ENCODE results near the gene PPM1M.
"Not testable (repeated sequence)": the region's sequence is repeated elsewhere in the genome, so short reads cannot be mapped to it uniquely, and the experiment has no call there.

PPM1M gene

DNA sequence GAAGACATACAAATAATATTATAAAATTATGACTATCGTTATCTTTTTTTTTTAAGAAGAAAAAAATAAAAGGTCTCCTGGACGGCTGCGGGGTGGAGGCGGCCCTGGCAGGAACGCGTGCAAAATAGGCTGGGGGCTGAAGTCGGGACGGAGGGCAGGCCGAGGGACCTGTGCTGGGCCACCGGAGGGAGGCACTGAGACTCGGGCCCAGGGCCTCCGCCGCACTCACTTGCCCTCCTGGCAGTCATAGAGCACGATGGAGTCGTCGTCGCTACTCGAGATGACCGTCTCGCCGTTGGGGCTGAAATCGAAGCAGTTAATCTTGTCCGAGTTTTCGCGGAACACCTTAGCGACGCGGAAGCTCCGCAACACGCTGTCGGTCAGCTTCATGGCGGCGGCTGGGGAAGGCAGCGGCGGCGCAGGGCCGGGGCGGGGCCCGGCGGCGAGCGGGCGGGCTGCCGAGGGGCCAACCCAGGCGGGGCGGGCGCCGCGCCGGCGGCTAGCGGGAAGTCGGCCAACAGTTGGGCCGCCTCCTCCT, 32.5 kb downstream of the PPM1M start:
- DNase-seq = no peak

DNA sequence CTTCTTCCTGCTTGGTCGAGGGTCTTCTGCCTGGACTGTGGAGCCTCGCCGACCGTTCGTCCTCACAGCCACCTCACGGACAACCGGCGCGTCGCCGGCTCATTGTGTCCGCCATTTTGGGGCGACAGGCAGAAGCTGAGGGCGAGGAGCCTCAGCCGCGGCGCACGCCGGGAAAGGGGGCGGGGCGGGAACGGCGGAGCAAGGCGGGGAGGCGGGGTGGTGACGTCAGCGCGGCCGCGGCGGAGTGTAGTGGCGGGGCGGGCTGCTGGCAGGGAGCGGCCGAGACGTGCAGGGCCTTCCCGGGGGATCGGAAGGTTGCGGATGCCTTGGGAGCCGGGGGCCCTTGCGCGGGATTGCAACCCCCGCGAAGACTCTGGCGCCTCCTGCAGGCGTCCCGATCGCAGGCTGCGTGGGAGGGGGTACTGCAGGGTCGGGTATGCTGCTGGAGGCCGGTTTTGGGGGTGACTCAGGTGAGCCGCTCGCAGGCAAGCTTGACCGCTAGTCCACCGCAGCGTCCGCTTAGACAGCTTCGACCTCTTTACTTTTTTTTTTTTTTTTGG, 33.0 kb downstream of the PPM1M start, which contains the start of gene WDR82:
TSS of gene WDR82 (minus strand) at position 140 of the 560 bp plus-strand sequence. CDS start 288 bp downstream, outside the sequence.
- peak; percentile 94 for DNase-seq

DNA sequence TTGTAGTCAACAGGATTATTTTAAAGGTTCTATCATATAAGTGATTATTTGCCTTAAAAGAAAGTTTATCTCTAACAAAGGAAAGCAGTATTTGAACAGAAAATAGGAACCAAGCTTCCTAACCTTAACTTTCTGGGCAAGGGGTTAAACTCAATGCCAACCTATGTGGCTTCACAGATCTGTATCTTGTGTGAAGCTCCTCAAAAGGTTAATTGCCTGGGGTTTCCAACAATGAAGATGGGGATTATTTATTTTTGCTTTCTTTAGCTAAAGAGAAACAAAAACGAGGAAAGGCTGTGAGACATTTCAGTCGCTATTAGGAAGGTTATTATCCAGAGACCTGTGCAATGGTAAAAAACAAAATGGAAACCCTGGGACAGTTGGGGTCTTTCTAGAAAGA, 34.0 kb downstream of the PPM1M start:
- no peak for DNase-seq

DNA sequence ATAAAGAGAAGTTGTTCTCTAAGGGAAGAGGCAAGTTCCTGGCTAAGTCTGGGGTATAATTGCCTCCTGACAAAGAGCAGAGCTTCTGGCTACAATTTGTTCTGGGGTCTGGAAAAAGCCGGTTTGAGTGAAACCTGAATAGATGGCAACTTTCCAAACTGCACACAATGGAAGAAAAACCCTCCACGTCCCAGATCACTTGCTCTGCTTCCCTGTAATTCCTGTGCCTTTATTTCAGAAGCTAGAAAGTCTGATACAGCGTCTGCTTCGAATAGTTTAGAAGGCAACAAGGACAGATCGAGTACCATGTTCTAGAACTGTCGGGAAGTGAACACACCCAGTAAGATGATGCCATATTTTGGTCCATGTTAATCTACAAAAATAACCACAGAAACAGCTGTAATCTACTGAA, 34.5 kb downstream of the PPM1M start:
- peak; percentile 29 for DNase-seq

DNA sequence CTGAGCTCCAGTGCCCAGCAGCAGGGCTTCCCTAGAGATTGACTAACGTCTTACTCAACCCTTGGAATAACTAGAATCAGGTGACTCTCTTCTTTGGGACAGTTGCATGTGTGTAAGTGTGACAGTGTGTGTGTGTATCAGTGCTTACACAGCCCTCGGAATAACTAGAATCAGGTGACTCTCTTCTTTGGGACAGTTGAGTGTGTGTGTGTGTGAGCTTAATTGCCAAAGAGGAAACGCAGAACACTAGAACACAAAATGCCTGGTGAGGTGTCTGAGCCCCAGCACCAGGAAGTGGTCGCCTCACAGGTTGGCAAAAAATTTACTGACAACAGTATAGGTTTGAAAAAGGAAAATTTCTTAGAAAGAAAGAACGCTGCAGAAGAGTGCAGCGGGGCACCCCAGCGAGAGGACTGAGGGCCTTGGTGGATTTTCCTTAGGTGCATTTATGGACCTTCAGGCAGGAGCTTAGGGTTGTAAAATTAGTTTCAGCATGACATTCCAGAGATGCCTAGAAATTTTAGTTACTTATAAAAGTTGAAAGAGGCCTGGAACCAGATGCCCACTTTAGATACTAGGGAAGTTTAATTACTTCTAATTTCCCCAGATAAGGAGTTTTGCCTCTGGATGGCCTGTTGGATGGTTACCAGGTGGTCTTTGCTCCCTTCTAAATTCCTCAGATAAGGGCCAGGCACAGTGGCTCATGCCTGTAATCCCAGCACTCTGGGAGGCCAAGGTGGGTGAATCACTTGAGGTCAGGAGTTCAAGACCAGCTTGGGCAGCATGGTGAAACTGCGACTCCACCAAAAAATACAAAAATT, 36.6 kb downstream of the PPM1M start:
- no peak for DNase-seq

DNA sequence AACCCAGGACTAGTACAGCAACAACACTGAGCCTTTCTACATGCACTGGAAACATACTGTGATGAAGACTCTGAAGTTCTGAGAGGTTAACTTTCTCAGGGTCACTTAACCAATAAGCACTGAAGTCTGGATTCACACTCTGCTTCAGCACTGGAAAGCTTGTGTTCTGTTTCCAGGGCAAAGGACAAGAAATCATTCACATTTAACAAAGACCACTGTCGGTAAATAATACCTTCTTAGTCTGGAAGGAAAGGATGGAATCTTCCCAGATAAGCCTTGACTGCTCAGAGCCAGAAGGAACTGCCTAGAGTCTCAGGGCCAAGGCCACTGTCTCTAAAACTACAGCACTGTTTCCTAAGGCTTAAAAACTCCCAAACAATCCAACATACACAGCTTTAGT, 37.7 kb downstream of the PPM1M start:
- DNase-seq = no peak

DNA sequence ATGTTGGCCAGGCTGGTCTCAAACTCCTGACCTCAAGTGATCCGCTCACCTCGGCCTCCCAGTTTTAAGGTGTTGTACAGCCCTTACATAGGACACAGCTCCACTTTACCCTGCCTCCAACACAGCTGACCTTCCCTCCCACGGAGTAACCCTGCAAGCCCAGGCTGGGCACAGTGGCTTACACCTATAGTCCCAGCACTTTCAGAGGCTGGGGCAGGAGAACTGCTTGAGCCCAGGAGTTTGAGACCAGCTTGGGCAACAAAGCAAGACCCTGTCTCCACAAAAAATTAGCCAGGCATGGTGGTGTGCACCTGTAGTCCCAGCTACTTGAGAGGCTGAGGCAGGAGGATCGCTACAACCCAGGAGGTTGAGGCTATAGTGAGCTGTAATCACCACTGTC, 38.5 kb downstream of the PPM1M start:
- not testable (repeated sequence) for DNase-seq

DNA sequence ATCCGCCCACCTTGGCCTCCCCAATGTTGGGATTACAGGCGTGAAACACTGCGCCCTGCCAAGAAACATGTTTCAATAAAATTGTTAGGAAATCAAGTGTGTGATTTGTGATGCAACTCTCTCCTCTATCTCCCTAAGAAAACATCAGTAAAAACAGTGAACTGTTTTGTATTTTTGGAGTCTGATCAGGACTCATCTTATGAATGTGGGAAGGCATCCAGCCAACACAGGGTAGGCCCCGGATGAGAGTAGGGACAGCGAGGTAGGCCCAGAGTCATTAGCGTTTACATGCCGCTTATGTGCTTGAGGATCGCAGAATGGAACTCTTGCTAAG, 41.2 kb downstream of the PPM1M start:
- DNase-seq = no peak

DNA sequence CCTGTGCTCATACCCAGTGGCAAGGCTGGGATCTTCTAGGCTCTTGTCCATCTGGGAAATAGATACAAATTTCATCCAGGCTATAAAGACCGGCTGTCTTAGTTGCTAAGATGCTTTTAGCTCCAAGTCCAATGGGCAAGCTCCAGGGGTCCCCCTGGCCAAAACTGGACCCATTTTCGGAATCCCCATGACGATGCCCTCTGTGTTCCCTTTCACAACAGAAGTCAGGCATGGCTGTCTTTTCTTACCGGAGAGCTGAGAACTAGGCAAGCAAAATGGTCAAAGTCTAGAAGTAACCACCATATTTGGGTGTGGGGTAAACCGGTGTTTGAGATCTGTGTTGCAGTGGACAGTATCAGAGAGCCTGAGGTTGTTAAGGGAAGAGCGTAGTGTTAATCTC, 43.1 kb downstream of the PPM1M start:
- no peak for DNase-seq

DNA sequence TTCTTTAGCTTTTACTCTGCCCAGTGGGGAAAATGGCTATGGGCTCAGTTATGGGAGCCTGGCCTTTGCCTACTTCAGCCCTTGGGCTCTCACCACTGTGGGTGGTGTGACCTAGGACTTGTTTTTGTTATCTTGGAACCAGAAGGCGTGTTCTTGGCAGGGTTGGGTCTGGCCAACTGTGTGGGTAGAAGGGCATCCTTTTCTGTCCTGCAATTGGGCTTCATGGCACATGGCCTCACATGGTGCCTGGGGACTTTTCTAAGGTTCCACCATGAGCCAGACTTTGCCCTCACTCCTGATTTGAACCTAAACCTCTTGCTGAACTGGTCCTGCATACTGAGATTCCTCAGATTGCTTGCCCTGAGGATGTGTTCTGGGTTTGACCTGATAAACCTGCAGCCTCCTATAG, 43.8 kb downstream of the PPM1M start:
- DNase-seq = no peak

DNA sequence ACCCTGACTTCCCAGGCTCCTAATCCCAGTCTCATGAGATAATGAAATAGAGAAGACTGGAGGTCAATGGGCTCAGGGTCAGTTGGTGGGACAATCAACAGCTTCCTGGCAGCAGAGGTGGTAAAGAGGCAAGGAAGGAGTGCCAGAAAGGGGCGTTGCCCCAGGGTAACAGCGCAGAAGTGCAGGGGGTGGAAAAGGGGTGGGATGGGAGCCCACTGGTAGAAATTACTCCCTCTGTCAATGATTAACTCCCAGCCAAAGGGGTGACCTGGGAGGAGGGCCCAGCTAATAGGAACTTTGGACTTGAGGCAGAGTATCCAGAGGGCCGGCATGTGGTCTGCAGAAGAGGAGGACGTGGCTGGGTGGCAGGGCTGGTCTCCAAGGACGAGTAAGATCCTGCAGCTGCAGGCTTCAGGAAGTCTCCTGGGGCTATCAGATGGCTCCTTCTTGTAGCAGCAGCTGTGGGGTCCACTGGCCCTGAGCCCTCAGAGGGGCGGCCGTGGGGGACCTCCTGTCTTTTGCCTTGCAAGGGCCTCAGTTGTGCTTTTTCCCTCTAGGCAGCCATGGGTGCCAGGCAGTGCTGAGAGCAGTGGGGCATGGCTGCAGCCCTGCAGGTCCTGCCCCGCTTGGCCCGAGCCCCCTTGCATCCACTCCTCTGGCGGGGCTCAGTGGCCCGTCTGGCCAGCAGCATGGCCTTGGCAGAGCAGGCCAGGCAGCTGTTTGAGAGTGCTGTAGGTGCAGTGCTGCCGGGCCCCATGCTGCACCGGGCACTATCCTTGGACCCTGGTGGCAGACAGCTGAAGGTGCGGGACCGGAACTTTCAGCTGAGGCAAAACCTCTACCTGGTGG, 44.4 kb downstream of the PPM1M start:
- DNase-seq = no peak

DNA sequence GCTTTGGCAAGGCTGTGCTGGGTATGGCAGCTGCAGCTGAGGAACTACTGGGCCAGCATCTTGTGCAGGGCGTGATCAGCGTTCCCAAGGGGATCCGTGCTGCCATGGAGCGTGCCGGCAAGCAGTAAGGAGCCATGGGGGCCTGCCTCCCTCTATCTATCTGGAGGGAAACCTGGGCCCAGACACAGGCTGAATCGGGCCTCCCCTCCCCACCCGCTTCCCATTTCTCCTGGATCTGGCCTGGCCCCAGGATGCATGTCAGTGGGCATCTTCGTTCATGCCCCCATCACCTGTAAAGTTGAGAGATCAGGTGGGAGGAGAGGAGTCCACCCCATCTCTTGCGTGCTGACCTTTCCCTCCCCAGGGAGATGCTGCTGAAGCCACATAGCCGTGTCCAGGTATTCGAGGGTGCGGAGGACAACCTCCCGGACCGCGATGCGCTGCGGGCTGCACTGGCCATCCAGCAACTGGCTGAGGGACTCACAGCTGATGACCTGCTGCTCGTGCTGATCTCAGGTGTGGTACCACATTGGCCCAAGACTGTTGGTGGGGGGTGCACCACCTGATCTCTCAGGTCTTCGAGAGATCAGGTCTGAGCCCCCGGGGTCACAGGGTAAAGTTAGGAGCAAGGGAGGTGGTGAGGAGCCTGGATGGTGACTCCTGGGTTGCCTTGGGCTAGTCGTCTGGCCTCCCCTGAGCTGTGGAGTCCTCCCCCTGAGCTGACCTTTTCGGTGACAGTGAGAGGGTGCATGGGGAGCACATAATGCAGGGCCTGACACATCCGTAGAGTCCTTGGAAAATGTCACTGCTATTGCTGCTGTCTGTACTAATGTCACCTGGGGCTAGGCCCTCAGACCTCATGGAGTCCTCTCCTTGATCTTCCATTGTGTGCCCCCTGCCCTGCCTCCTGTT, 45.3 kb downstream of the PPM1M start:
- DNase-seq = no peak

DNA sequence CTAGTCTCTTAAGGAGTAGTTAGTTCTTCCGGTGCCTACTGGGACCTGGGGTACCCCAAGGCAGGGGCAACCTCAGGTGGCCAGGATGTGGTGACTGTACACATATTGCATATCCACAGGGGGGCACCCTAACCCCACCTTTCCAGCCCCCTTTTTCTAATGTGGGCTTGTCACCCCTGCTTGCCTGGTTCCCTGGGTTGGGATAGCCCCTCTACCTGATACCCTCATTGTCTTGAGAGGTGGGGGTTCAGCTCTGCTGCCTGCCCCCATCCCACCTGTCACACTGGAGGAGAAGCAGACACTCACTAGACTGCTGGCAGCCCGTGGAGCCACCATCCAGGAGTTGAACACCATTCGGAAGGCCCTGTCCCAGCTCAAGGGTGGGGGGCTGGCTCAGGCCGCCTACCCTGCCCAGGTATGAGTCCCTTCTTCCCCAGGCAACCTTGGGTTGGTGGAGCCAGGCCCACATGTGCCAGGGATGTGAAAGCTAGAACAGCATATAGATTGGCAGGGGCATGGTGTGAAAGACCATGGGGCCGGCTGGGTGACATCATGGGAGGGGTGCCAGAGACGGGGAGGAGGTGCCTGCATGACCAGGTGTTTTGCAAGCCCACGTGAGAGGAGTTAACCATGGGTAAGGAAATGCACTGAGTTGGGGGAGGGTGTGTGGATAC, 46.1 kb downstream of the PPM1M start:
- no peak for DNase-seq

DNA sequence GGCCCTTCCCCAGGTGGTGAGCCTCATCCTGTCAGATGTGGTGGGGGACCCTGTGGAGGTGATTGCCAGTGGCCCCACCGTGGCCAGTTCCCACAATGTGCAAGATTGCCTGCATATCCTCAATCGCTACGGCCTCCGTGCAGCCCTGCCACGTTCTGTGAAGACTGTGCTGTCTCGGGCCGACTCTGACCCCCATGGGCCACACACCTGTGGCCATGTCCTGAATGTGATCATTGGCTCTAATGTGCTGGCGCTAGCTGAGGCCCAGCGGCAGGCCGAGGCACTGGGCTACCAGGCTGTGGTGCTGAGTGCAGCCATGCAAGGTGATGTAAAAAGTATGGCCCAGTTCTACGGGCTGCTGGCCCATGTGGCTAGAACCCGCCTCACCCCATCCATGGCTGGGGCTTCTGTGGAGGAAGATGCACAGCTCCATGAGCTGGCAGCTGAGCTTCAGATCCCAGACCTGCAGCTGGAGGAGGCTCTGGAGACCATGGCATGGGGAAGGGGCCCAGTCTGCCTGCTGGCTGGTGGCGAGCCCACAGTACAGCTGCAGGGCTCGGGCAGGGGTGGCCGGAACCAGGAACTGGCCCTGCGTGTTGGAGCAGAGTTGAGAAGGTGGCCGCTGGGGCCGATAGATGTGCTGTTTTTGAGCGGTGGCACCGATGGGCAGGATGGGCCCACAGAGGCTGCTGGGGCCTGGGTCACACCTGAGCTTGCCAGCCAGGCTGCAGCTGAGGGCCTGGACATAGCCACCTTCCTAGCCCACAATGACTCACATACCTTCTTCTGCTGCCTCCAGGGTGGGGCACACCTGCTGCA, 46.9 kb downstream of the PPM1M start:
- DNase-seq = no peak

DNA sequence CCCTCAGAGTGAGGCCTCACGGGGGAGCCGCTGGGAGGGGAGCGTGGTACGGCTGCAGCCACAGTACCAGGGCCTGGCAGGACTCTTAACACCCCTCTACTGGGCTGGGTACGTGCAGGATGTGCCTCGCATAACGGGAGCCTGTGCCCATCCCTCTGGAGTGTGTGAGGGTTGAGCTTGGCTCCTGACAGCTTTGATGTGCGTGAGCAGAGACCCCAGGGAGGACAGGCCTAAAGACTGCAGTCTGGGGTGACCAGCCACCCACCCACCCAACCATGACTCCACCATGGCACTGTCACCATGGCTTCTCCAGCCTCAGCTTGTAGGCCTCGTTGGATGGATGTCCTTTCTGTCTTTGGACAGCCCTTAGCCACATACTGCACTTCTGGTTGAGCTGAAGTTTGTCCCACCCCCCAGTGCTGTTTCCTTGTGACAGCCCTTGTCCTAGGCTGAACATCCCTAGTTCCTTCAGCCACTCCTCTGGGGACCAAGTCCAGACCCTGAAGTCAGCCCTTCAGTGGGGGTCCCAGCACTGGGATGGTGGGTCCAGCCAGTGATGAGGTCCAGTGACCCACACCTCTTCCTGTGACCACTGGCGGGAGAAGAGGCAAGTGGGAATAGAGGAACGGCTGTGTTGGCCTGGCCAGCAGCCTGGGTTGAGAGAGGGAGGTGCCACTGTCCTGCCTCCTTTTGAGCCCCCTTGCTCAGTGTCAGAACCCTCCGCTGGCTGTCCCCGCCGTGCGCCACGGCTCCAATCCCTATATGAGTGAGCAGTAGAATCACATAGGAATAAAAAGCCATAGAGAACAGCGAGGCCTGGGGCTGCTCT, 48.1 kb downstream of the PPM1M start:
- no peak for DNase-seq

DNA sequence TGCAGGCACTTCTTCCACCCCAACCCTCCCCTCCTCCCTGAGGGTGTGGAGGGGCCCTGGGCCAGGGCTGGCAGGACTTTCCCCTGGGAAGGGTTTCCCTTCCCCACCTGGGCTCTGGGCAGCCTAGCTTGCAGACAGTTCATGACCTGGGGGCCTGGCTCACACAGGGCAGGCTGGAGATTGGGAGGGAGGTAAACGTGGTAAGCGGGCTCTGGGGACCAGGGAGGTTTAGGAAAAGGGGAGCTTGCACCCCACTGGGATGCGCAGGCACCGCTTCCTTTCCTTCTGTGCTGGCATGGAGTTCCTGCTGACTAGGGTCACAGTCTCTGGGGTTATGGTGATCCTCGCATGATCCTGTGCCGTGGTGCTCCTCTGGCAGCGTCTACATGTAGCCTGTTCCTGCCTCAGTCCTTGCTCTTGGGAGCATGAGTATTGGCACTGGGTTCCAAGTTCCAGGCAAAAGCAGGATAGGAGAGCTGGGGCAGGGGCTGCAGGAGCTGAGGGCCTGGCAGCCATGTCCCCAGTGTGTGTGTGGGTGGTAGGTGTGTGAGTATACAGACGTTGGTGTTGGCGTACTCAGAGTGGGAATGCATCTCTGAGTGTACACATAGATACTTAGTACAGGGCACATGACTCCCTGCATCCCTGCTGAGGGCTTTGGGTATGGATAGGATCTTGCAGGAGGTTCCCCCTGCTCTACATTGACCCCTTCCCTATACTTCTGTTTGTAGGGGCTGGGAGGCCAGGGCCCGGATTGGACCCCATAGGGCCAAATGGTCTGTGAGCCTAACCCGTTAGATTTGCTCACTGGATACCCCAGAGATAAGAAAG, 49.0 kb downstream of the PPM1M start:
- no peak for DNase-seq

DNA sequence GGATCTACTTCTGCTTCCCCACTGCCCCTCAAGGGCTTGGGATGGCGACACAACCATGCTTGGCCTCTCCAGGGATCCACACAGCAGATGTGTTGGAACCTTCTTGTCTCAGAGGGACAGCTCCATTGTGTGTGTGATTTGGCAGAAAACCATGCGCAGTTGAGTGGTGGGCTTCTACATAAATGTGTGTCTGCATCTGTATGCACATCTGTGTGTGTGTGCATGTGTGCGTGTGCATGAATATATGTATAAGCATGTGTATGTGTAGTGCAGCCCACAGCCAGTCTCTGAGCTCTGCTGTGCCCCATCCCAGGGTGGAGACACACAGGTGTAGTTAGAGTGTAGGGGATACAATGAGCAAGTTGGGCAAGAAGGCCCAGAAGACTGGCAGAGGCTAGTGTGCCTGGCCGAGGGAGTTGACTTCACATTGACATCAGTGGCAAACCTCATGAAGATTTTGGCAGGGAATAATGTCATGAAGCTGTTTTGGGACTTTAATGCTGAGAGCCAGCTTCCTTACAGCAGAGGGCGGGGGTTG, 50.2 kb downstream of the PPM1M start:
- no peak for DNase-seq

Measured in fibroblast of skin of abdomen (primary cell).